Endodermal cell (in vitro differentiated cells): ENCODE measurements around the gene HK3. TPM values are rescaled to one million over a fixed set of nuclear protein-coding genes. Genes with fewer than 3 reads are reported as not detected.
"Not testable (repeated sequence)": the region's sequence is repeated elsewhere in the genome, so short reads cannot be mapped to it uniquely, and the experiment has no call there.

Experiments
- DNase-seq: peaks from one replicate; pipeline ENCODE4 v3.0.0-alpha.2; 2017
- H3K27ac ChIP-seq: 2 replicates; pipeline ENCODE4 v1.5.1; 2013; ENCODE audit warnings: mild to moderate bottlenecking, low read depth, low read length, moderate library complexity
- H3K27me3 ChIP-seq: 2 replicates; pipeline ENCODE4 v1.6.1; 2013; ENCODE audit warnings: mild to moderate bottlenecking, low read length, moderate library complexity; ENCODE audit not compliant: insufficient read depth, control insufficient read depth, poor library complexity, severe bottlenecking
- H3K36me3 ChIP-seq: 2 replicates; pipeline ENCODE4 v1.7.0; 2013; ENCODE audit warnings: mild to moderate bottlenecking, low read length, moderate library complexity; ENCODE audit not compliant: control insufficient read depth, insufficient read depth
- H3K4me1 ChIP-seq: one replicate; pipeline ENCODE4 v1.7.0; 2013; ENCODE audit warnings: low read length; ENCODE audit not compliant: control insufficient read depth, insufficient read depth
- H3K4me3 ChIP-seq: 2 replicates; pipeline ENCODE4 v1.5.1; 2013; ENCODE audit warnings: mild to moderate bottlenecking, low read length, moderate library complexity
- H3K9ac ChIP-seq: 2 replicates; pipeline ENCODE4 v1.6.1; 2013; ENCODE audit warnings: mild to moderate bottlenecking, low read length, moderate library complexity; ENCODE audit not compliant: poor library complexity, severe bottlenecking; ENCODE audit errors: extremely low read depth
- H3K9me3 ChIP-seq: 2 replicates; pipeline ENCODE4 v1.6.1; 2013; ENCODE audit warnings: mild to moderate bottlenecking, low read length, moderate library complexity; ENCODE audit not compliant: control insufficient read depth
- H3K27ac Mint-ChIP-seq: 2 replicates; pipeline ENCODE4 v1.8.0; 2020; ENCODE audit warnings: mixed read lengths
- H3K27me3 Mint-ChIP-seq: 2 replicates; pipeline ENCODE4 v1.8.0; 2021; ENCODE audit warnings: mild to moderate bottlenecking, mixed read lengths; ENCODE audit not compliant: insufficient read depth
- H3K36me3 Mint-ChIP-seq: 2 replicates; pipeline ENCODE4 v1.8.0; 2020; ENCODE audit warnings: low read depth, mixed read lengths
- H3K4me1 Mint-ChIP-seq: 2 replicates; pipeline ENCODE4 v1.8.0; 2020; ENCODE audit warnings: mixed read lengths
- H3K4me3 Mint-ChIP-seq: 2 replicates; pipeline ENCODE4 v1.8.0; 2020; ENCODE audit warnings: mild to moderate bottlenecking, moderate library complexity, mixed read lengths
- H3K9me3 Mint-ChIP-seq: 2 replicates; pipeline ENCODE4 v1.8.0; 2020; ENCODE audit warnings: mild to moderate bottlenecking, mixed read lengths
- WGBS, 2 experiments: methylation state at CpG; one replicate each; pipeline versions ENCODE4 v1.1.5 to v1.1.7; 2013; ENCODE audit warnings: missing lambda C conversion rate in 2 of 2, mixed read lengths in 1 of 2; ENCODE audit not compliant: insufficient coverage in 1 of 2, insufficient read length in 1 of 2; 5-methylcytosine and 5-hydroxymethylcytosine counted together
- total RNA-seq, 2 donors: library from RNA; stranded (reverse); fragmentation: NEBNext Ultra II Directional in 1 of 2; extraction: Animal tissue kit (Norgen Biotek cat#: 25700) in 1 of 2; gene quantifications; 2 replicates in 1 of 2; 3 replicates in 1 of 2; pipeline ENCODE4 v1.2.1, GENCODE V29; 2021
- TF ChIP-seq, protein P1 (sequence below): fragments of 200-600 bp; sonication (generic); conservative IDR thresholded peaks from 2 replicates; pipeline ENCODE4 v1.5.0; 2021; ENCODE audit warnings: antibody characterized with exemption, mild to moderate bottlenecking

HK3 gene
- total RNA-seq, 2 donors from 2014 or later: 0.55 TPM; not detected in 1

DNA sequence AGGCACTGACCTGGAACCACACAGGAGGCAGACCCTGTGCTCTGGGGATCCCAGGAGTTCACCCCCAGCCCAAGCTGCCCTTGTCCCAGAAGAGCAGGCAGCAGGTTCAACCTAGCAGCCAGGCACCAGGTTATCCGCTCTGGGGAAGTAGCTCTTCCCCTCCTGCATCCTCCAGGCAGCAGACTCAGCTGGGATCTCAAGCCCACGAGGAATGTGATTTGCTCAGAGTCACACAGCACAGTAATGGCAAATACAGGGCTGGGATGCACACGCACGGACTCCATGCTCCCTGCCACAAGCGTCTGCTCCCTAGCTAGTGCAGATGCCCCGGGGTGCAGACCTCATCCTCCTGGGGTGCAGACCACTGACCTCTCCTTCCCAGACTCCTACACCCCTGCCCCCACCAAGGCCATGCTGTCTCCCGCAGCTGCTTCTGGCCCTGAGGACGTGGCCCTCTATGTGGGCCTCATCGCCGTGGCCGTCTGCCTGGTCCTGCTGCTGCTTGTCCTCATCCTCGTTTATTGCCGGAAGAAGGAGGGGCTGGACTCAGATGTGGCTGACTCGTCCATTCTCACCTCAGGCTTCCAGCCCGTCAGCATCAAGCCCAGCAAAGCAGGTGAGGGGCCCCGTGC is 25.5 kb downstream of the HK3 start:
- Mint-ChIP-seq H3K4me1 (peaks cover 2% of the 10 kb centered on the region), H3K27ac (no peak overlapping the region), H3K4me3 (no peak overlapping the region), H3K27me3 (peaks cover 6% of the 10 kb centered on the region), H3K36me3 (no peaks in the 10 kb centered on the region), H3K9me3 (no peaks in the 10 kb centered on the region)
- Histone ChIP-seq H3K4me3 (no peak overlapping the region), H3K27ac (peak overlapping the region; percentile 36), H3K36me3 (no peaks in the 10 kb centered on the region), H3K27me3 (no peaks in the 10 kb centered on the region), H3K9ac (no peak overlapping the region), H3K9me3 (no peaks in the 10 kb centered on the region), H3K4me1 (no peaks in the 10 kb centered on the region)
- DNase-seq: no peak
- WGBS, 2 experiments: 88 to 90% methylated on average over 9 to 16 of the region's 16 CpGs
- TF ChIP-seq, protein P1, sequence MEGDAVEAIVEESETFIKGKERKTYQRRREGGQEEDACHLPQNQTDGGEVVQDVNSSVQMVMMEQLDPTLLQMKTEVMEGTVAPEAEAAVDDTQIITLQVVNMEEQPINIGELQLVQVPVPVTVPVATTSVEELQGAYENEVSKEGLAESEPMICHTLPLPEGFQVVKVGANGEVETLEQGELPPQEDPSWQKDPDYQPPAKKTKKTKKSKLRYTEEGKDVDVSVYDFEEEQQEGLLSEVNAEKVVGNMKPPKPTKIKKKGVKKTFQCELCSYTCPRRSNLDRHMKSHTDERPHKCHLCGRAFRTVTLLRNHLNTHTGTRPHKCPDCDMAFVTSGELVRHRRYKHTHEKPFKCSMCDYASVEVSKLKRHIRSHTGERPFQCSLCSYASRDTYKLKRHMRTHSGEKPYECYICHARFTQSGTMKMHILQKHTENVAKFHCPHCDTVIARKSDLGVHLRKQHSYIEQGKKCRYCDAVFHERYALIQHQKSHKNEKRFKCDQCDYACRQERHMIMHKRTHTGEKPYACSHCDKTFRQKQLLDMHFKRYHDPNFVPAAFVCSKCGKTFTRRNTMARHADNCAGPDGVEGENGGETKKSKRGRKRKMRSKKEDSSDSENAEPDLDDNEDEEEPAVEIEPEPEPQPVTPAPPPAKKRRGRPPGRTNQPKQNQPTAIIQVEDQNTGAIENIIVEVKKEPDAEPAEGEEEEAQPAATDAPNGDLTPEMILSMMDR: no peak

DNA sequence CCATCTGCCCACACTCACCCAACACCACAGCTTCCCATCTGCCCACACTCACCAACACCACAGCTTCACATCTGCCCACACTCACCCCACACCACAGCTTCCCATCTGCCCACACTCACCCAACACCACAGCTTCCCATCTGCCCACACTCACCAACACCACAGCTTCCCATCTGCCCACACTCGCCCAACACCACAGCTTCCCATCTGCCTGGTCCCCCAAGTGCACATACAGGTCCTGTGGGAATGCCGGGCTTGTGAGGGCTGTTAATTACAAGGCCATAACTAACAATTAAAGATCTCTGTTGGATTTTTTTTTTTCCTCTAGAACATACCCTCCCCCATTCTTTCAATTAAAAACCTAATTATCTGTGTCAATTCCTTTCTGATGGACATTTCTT is 26.1 kb downstream of the HK3 start:
- not testable (repeated sequence) for H3K27ac Mint-ChIP-seq, H3K27ac ChIP-seq, DNase-seq, H3K9me3 ChIP-seq, H3K9ac ChIP-seq, H3K36me3 Mint-ChIP-seq, H3K4me3 Mint-ChIP-seq, H3K4me1 ChIP-seq, H3K9me3 Mint-ChIP-seq, H3K4me1 Mint-ChIP-seq, H3K27me3 ChIP-seq, H3K36me3 ChIP-seq, H3K27me3 Mint-ChIP-seq, H3K4me3 ChIP-seq
- 83 to 100% methylated on average over 1 to 2 of the region's 2 CpGs for WGBS, 2 experiments

DNA sequence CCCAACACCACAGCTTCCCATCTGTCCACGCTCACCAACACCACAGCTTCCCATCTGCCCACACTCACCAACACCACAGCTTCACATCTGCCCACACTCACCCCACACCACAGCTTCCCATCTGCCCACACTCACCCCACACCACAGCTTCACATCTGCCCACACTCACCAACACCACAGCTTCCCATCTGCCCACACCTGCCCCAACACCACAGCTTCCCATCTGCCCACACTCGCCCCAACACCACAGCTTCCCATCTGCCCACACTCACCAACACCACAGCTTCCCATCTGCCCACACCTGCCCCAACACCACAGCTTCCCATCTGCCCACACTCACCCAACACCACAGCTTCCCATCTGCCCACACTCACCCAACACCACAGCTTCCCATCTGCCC is 26.6 kb downstream of the HK3 start:
- H3K9me3 ChIP-seq, H3K27me3 ChIP-seq, H3K9me3 Mint-ChIP-seq, H3K36me3 Mint-ChIP-seq, H3K36me3 ChIP-seq, H3K27me3 Mint-ChIP-seq, DNase-seq, H3K4me1 ChIP-seq, H3K4me1 Mint-ChIP-seq, H3K27ac Mint-ChIP-seq, H3K4me3 ChIP-seq, H3K27ac ChIP-seq, H3K9ac ChIP-seq, H3K4me3 Mint-ChIP-seq: not testable (repeated sequence)
- WGBS, 2 experiments: 95% methylated on average over 1 of the region's 2 CpGs; no CpG with 5 or more reads in 1 of the 2 experiments

DNA sequence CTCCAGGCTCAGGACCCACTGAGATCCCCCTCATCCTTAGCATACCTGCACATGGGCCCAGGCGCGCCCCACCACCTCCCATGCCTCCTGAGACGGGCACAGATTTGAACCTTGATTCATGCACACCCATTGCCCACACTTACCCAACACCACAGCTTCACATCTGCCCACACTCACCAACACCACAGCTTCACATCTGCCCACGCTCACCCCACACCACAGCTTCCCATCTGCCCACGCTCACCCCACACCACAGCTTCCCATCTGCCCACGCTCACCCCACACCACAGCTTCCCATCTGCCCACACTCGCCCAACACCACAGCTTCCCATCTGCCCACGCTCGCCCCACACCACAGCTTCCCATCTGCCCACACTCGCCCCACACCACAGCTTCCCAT is 28.5 kb downstream of the HK3 start:
- H3K36me3 ChIP-seq, H3K4me3 Mint-ChIP-seq, DNase-seq, H3K4me3 ChIP-seq, H3K27ac Mint-ChIP-seq, H3K36me3 Mint-ChIP-seq, H3K9me3 ChIP-seq, H3K27ac ChIP-seq, H3K9ac ChIP-seq, H3K9me3 Mint-ChIP-seq, H3K27me3 ChIP-seq, H3K27me3 Mint-ChIP-seq: not testable (repeated sequence)
- peaks cover 17% of the 10 kb centered on the region for H3K4me1 ChIP-seq
- 70% methylated on average over 4 of the region's 10 CpGs; no CpG with 5 or more reads in 1 of the 2 experiments for WGBS, 2 experiments
- peaks cover 18% of the 10 kb centered on the region for H3K4me1 Mint-ChIP-seq
